Activated CD4-positive, alpha-beta T cell treated with anti-CD3 and anti-CD28 coated beads for 1 hour (primary cell): ENCODE measurements around the gene ATP1A4.

Experiments
- DNase-seq: peaks from one replicate; pipeline ENCODE4 v3.0.0-alpha.2; 2020

The ATP1A4 gene

DNA sequence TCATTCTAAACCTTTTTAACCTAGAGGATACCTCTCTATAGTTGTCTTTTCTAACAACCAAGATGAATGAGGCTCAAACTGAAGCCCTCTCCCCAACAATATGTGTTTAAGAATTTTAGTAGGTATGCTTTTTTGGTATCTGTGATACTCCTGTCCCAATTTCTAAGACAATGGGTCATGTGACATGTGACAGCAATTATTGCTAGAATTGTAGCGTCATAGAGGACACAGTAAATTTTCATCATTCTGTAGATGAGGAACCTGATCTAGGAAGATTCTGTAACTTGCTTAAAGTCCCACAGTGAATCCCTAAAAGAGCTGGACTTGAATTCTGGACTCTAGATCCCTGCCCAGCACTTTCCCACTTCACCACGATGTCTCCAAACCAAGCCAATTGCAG is 27.3 kb downstream of the ATP1A4 start:
- DNase-seq, result no peak

- no peak for DNase-seq
Measured at GRCh38 chr1:160179336-160179735, 27.9 kb downstream of the ATP1A4 start.

GRCh38 chr1:160186246-160186645 is 34.8 kb downstream of the ATP1A4 start:
- DNase-seq, result no peak

GRCh38 chr1:160186729-160187128 is 35.3 kb downstream of the ATP1A4 start:
- no peak for DNase-seq

- DNase-seq, result no peak
Measured at GRCh38 chr1:160187407-160187806, 36.0 kb downstream of the ATP1A4 start.

GRCh38 chr1:160188341-160188740 is 36.9 kb downstream of the ATP1A4 start:
- DNase-seq, result no peak

DNA sequence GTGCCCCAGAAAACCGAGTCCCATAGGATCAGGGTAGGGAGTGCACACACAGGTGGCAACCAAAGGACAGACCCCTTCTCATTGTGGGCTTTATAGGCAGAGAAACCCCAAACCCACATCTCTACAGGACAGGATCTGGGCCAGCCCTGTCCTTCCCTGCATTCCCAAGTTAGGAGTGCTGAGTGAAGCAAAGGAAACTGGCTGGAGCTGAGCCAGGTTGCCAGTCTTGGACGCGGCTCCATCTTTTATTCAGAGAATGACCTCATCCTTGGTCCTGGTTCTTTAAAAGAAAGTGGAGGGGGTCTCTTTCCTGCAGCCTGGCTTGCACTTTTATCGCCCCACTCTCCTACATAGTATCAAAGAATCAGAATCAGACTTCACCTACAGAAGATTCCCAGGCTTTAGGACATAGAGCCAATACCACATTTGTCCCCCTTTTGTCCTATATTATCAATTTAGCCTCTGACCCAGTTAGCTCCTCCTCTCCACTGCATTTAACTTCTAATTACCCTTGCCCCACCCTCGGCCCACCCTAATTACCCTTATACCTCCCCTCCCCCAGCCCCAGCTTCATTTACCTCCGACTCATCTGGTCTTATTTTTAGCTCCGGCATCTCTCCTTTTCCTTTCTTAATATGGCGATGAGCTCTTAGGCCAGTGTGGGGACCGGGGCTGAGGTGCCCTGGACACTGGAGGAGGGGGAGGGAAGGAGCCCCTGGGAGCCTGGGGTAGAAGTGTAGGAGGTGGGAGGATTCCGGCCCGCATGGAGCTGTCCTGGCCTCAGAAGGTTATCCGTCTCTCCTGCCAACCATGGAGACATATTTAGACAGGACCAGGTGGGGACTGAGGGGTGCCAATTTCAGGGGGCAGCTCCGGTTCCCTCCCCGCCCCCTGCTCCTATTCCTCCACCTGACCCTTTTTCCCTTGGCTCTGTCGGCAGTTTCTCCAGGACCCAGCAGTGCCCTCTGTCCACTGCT is 38.5 kb downstream of the ATP1A4 start, which contains the start of gene CASQ1:
Gene CASQ1, plus strand, starts transcription at position 927 of the 977 bp plus-strand sequence. CDS start 177 bp downstream, outside the sequence.
- DNase-seq, result no peak

GRCh38 chr1:160191756-160192155 is 40.4 kb downstream of the ATP1A4 start:
- DNase-seq, result no peak

GRCh38 chr1:160192234-160192633 is 40.8 kb downstream of the ATP1A4 start:
- DNase-seq, result no peak

- DNase-seq, result peak; percentile 69
Measured at GRCh38 chr1:160193091-160193819, 41.9 kb downstream of the ATP1A4 start.

GRCh38 chr1:160193832-160194736 is 42.7 kb downstream of the ATP1A4 start:
- DNase-seq, result no peak

DNA sequence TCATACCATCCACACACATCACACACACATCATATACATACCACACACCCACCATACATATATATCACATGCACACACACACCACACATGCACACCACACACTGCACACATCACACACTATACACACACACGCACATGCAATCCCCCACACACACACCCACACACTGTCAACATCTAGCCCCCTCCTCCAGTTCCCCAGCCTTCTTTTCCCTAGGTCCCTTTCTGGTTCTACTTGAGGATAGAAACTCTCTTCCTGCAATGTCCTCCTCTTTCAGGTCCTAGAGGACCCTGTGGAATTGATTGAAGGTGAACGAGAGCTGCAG is 43.3 kb downstream of the ATP1A4 start:
- no peak for DNase-seq

- no peak for DNase-seq
Measured at GRCh38 chr1:160196143-160196542, 44.7 kb downstream of the ATP1A4 start.

- no peak for DNase-seq
Measured at GRCh38 chr1:160197231-160197630, 45.8 kb downstream of the ATP1A4 start.

- no peak for DNase-seq
Measured at GRCh38 chr1:160200786-160201185, 49.4 kb downstream of the ATP1A4 start.

GRCh38 chr1:160204526-160205241 is 53.3 kb downstream of the ATP1A4 start:
- DNase-seq, result no peak

- DNase-seq, result peak; percentile 49
Measured at GRCh38 chr1:160205242-160206035, 54.0 kb downstream of the ATP1A4 start, which contains the start of gene PEA15. TSS of gene PEA15 (plus strand) at chr1:160205384. CDS start at chr1:160211545, 6,161 bp downstream.

DNA sequence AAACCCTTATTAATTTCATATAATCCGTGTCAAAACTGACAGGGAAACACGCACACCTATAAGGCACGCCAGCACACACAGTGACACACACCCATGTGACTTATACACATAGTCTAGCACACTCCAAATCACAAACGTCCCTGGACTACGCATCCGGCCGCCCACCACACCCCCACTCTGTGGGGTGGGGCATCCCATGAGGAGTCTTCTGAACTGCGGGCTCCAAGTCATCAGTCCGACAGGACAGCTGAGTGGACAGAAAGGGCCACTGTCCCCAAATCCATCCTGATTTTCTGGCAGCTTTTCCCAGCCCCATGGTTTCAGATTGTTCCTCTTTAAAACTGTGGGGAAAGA is 54.6 kb downstream of the ATP1A4 start:
- DNase-seq, result peak; percentile 22

DNA sequence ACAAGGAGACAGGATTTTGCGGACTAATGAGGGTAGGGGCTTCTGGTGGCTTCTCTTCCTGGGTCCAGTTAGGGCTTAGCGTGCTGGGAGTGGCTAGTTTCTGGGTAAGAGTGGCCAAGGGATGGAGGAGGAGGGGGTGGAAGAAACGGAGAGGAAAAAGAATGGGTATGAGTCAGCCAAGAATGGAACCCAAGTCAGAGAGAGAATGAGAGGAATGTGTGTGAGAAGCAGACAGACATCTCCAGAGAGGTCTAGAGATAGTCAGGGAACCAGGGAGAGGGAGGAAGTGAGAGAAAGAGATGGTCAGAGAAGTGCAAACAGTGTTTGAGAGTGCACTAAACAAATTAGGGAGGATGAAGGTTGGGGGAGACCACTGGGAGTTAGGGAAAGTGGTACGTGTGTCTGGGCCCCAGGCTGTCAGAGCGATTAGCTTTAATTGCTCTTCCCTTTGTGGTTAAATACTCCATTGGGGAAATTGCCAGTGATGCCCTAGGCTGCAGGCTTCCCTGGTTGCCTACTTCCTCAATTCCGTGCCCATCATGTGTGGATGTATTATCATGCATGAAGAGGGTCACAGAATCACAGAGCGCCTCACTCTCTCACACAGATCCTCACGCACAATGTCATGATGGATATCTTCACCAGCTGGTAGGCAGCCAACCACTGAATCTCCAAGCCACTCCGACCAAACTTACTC is 55.2 kb downstream of the ATP1A4 start:
- no peak for DNase-seq

DNA sequence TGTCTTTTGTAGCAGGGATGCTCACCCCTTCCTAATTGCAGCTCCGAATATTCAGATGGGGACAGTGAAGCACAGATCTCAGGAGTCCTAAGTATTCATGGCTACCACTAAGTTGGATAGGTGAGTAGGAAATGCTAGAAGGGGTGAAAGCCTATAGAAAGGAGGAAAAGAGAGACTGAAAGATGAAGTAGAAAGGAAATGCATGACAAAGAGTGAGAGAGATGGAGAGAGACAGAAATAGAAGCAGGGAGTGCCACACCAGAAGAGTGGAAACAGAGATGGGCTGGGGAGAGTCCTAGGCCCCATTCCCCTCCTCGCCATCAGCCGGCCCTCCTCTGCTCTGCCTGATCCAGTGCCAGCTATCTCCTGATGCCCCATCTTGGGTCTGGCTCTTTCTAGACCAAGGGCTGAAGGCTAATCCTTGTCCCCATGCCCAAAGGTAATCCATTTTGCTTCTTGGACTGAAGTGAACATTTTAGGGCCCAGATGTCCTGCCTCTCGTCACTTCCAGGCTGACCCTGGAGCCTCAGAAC is 55.8 kb downstream of the ATP1A4 start:
- DNase-seq, result no peak
